Cardiac fibroblast (primary cell): ENCODE data around the gene FOXC1.
A peak's percentile ranks its signal among the peaks of the same experiment; 100 is the strongest.

ENCODE experiments used
- DNase-seq, 2 donors: peaks; one replicate each; pipeline versions ENCODE4 v3.0.0 to v3.0.0-alpha.2; 2010; ENCODE audit warnings: low read depth in 2 of 2
- H3K4me3 ChIP-seq, 2 donors: replicated peaks in 1 of 2; 1 replicate in 1 of 2; 2 replicates in 1 of 2; pipeline ENCODE4 v1.5.1; 2011; ENCODE audit warnings: low read depth in 2 of 2, low read length in 2 of 2, mild to moderate bottlenecking in 2 of 2, moderate library complexity in 1 of 2
- CTCF ChIP-seq: IDR thresholded peaks from one replicate; pipeline ENCODE4 v1.5.1; 2011; ENCODE audit warnings: low read depth, mild to moderate bottlenecking, low read length, inconsistent platforms

FOXC1 gene

GRCh38 chr6:1577146-1577680 is 32.5 kb upstream of the FOXC1 start:
- no peak for DNase-seq
- no peak overlapping the region for H3K4me3 ChIP-seq
- TF ChIP-seq CTCF, result no peak

- H3K4me3 ChIP-seq, result no peak overlapping the region
- no peak for TF ChIP-seq CTCF
- DNase-seq, result no peak
Measured at GRCh38 chr6:1577896-1578745, 31.6 kb upstream of the FOXC1 start.

- TF ChIP-seq CTCF, result no peak
- no peak overlapping the region for H3K4me3 ChIP-seq
- DNase-seq, result no peak
Measured at GRCh38 chr6:1579096-1579495, 30.6 kb upstream of the FOXC1 start.

GRCh38 chr6:1580109-1580508 is 29.6 kb upstream of the FOXC1 start:
- no peak for TF ChIP-seq CTCF
- DNase-seq, result peak in 1 of 2 donors; percentile 31

GRCh38 chr6:1580585-1580984 is 29.1 kb upstream of the FOXC1 start:
- H3K4me3 ChIP-seq, result no peak overlapping the region
- no peak for DNase-seq
- TF ChIP-seq CTCF, result no peak

More at GRCh38 chr6:1580109-1580508, 29.6 kb upstream of the FOXC1 start:
- no peak overlapping the region for H3K4me3 ChIP-seq

- no peak overlapping the region for H3K4me3 ChIP-seq
- no peak for TF ChIP-seq CTCF
- no peak for DNase-seq
Measured at GRCh38 chr6:1581120-1581991, 28.4 kb upstream of the FOXC1 start.
